OCI-LY1 (cell line): ENCODE data around the gene TYRO3.

Source experiments
- H2AFZ ChIP-seq: fragments of 200-600 bp; sonication (generic), shearing (Covaris generic); 2 replicates; pipeline ENCODE4 v1.6.0; 2014; ENCODE audit warnings: antibody characterized with exemption, mild to moderate bottlenecking, low read length
- H3F3A ChIP-seq: fragments of 200-600 bp; sonication (generic), shearing (Covaris generic); 2 replicates; pipeline ENCODE4 v1.6.0; 2014; ENCODE audit warnings: mild to moderate bottlenecking, antibody characterized with exemption, low read length, moderate library complexity; ENCODE audit not compliant: insufficient read depth
- H3K27ac ChIP-seq: fragments of 200-600 bp; sonication (generic); 2 replicates; pipeline ENCODE4 v1.5.1; 2014; ENCODE audit warnings: low read length, mixed run types, mild to moderate bottlenecking, low read depth; ENCODE audit not compliant: poor library complexity, severe bottlenecking
- H3K27me3 ChIP-seq: fragments of 200-600 bp; sonication (generic); 2 replicates; pipeline ENCODE4 v1.6.0; 2014; ENCODE audit warnings: antibody characterized with exemption, mild to moderate bottlenecking, low read length, moderate library complexity; ENCODE audit not compliant: insufficient read depth
- H3K36me3 ChIP-seq: fragments of 200-600 bp; sonication (generic); 2 replicates; pipeline ENCODE4 v1.6.1; 2014; ENCODE audit warnings: mild to moderate bottlenecking, antibody characterized with exemption, low read length, moderate library complexity, mixed read lengths; ENCODE audit not compliant: insufficient read depth
- H3K4me1 ChIP-seq: fragments of 200-600 bp; sonication (generic); 2 replicates; pipeline ENCODE4 v1.5.1; 2014; ENCODE audit warnings: mild to moderate bottlenecking, low read length, moderate library complexity; ENCODE audit not compliant: insufficient read depth, severe bottlenecking
- H3K4me2 ChIP-seq: fragments of 200-600 bp; sonication (generic), shearing (Covaris generic); 2 replicates; pipeline ENCODE4 v1.6.1; 2014; ENCODE audit warnings: low read length
- H3K4me3 ChIP-seq: fragments of 200-600 bp; sonication (generic); 2 replicates; pipeline ENCODE4 v1.5.1; 2014; ENCODE audit warnings: low read length, low read depth, mild to moderate bottlenecking, mixed read lengths; ENCODE audit not compliant: poor library complexity, severe bottlenecking
- H3K79me2 ChIP-seq: fragments of 200-600 bp; shearing (Covaris generic); 2 replicates; pipeline ENCODE4 v1.6.1; 2016; ENCODE audit warnings: mixed run types, low read length, mixed read lengths; ENCODE audit not compliant: insufficient read depth
- H3K9ac ChIP-seq: fragments of 200-600 bp; sonication (generic), shearing (Covaris generic); 2 replicates; pipeline ENCODE4 v1.6.1; 2014; ENCODE audit warnings: mild to moderate bottlenecking, low read length, mixed read lengths
- H3K9me2 ChIP-seq: fragments of 200-600 bp; sonication (generic), shearing (Covaris generic); 2 replicates; pipeline ENCODE4 v1.6.1; 2014; ENCODE audit warnings: low read depth, mild to moderate bottlenecking, low read length, mixed read lengths
- H3K9me3 ChIP-seq: fragments of 200-600 bp; shearing (Covaris generic); 2 replicates; pipeline ENCODE4 v1.6.1; 2014; ENCODE audit warnings: low read length, mixed read lengths
- H4K20me1 ChIP-seq: fragments of 200-600 bp; sonication (generic), shearing (Covaris generic); 2 replicates; pipeline ENCODE4 v1.6.0; 2016; ENCODE audit warnings: mild to moderate bottlenecking, low read length; ENCODE audit not compliant: insufficient read depth
- EZH2 ChIP-seq: fragments of 200-600 bp; sonication (generic), shearing (Covaris generic); IDR thresholded peaks from 2 replicates; pipeline ENCODE4 v1.8.0; 2017; ENCODE audit warnings: borderline replicate concordance, mixed run types, mild to moderate bottlenecking, antibody characterized with exemption, low read length, moderate library complexity, mixed read lengths
- TF ChIP-seq, protein P1 (sequence below): fragments of 200-600 bp; sonication (generic), shearing (Covaris generic); IDR thresholded peaks from 2 replicates; pipeline ENCODE4 v1.5.1; 2017; ENCODE audit warnings: mild to moderate bottlenecking, antibody characterized with exemption, low read length, moderate library complexity, mixed read lengths

Gene TYRO3

GRCh38 chr15:41535544-41535943 lies 23.5 kb upstream of the TYRO3 start:
- Histone ChIP-seq H2AFZ (no peak overlapping the region), H3K9me3 (no peaks in the 10 kb centered on the region), H3K27ac (no peak overlapping the region), H3K4me3 (no peak overlapping the region), H3K9ac (no peak overlapping the region), H3K9me2 (no peaks in the 10 kb centered on the region), H3K36me3 (peaks cover 46% of the 10 kb centered on the region), H3K79me2 (no peaks in the 10 kb centered on the region), H4K20me1 (no peaks in the 10 kb centered on the region), H3F3A (no peaks in the 10 kb centered on the region), H3K4me1 (peaks cover 6% of the 10 kb centered on the region), H3K4me2 (no peak overlapping the region), H3K27me3 (no peaks in the 10 kb centered on the region)
- TF ChIP-seq, protein P1, sequence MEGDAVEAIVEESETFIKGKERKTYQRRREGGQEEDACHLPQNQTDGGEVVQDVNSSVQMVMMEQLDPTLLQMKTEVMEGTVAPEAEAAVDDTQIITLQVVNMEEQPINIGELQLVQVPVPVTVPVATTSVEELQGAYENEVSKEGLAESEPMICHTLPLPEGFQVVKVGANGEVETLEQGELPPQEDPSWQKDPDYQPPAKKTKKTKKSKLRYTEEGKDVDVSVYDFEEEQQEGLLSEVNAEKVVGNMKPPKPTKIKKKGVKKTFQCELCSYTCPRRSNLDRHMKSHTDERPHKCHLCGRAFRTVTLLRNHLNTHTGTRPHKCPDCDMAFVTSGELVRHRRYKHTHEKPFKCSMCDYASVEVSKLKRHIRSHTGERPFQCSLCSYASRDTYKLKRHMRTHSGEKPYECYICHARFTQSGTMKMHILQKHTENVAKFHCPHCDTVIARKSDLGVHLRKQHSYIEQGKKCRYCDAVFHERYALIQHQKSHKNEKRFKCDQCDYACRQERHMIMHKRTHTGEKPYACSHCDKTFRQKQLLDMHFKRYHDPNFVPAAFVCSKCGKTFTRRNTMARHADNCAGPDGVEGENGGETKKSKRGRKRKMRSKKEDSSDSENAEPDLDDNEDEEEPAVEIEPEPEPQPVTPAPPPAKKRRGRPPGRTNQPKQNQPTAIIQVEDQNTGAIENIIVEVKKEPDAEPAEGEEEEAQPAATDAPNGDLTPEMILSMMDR = no peak
- TF ChIP-seq EZH2 = no peak

- no peaks in the 10 kb centered on the region for H4K20me1 ChIP-seq
- H3K4me3 ChIP-seq = no peak overlapping the region
- H3K9ac ChIP-seq = no peak overlapping the region
- no peaks in the 10 kb centered on the region for H3K9me3 ChIP-seq
- H3F3A ChIP-seq = no peaks in the 10 kb centered on the region
- TF ChIP-seq EZH2 = no peak
- TF ChIP-seq, protein P1 = no peak
- H3K79me2 ChIP-seq = no peaks in the 10 kb centered on the region
- no peaks in the 10 kb centered on the region for H3K27me3 ChIP-seq
- H2AFZ ChIP-seq = no peak overlapping the region
- no peak overlapping the region for H3K27ac ChIP-seq
- peaks cover 39% of the 10 kb centered on the region for H3K36me3 ChIP-seq
- H3K4me2 ChIP-seq = no peak overlapping the region
- H3K4me1 ChIP-seq = no peaks in the 10 kb centered on the region
- H3K9me2 ChIP-seq = no peaks in the 10 kb centered on the region
Measured at GRCh38 chr15:41536866-41537265, 22.1 kb upstream of the TYRO3 start.

DNA sequence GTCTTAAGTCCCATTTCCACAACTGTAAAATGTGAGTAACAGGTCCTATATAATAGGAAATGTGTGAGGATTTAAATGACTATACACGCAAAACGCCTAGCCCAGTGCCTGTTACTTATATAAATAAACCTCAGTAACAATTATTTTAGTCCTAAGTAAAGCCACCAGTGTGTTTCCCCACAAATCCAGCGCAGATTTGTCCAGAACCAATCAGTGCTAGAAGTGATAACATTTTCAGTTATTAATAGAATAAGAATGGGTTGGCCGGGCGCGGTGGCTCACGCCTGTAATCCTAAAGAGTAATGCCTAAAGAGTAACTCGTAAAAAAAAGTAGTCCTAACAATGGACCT lies 15.5 kb upstream of the TYRO3 start:
- Histone ChIP-seq H3F3A (no peaks in the 10 kb centered on the region), H3K9ac (peak overlapping the region; percentile 79), H3K9me2 (no peaks in the 10 kb centered on the region), H3K4me2 (peak overlapping the region; percentile 95), H3K36me3 (no peaks in the 10 kb centered on the region), H3K9me3 (no peaks in the 10 kb centered on the region), H2AFZ (no peak overlapping the region), H3K4me1 (peaks cover 14% of the 10 kb centered on the region), H3K27ac (no peak overlapping the region), H4K20me1 (no peaks in the 10 kb centered on the region), H3K27me3 (no peaks in the 10 kb centered on the region), H3K4me3 (peak overlapping the region; percentile 80), H3K79me2 (0 out of 2 replicates have a peak, but pooled peaks cover 3% of the 10 kb centered on the region)
- TF ChIP-seq, protein P1 = no peak
- no peak for TF ChIP-seq EZH2
